Endothelial cell (in vitro differentiated cells): ENCODE data around the gene KCNJ12. TPM values are rescaled to one million over a fixed set of nuclear protein-coding genes. Genes with fewer than 3 reads are reported as not detected.

Source experiments
- DNase-seq: peaks from one replicate; pipeline ENCODE4 v3.0.0; 2021; ENCODE audit warnings: low spot score
- H3K27ac Mint-ChIP-seq: one replicate; pipeline ENCODE4 v1.8.0; 2021; ENCODE audit warnings: mixed read lengths, inconsistent platforms; ENCODE audit not compliant: unreplicated experiment
- H3K27me3 Mint-ChIP-seq: one replicate; pipeline ENCODE4 v1.8.0; 2021; ENCODE audit warnings: mild to moderate bottlenecking, moderate library complexity, mixed read lengths, inconsistent platforms; ENCODE audit not compliant: unreplicated experiment
- H3K36me3 Mint-ChIP-seq: one replicate; pipeline ENCODE4 v1.8.0; 2021; ENCODE audit warnings: mild to moderate bottlenecking, low read depth, mixed read lengths, inconsistent platforms; ENCODE audit not compliant: unreplicated experiment
- H3K4me1 Mint-ChIP-seq: one replicate; pipeline ENCODE4 v1.8.0; 2021; ENCODE audit warnings: mild to moderate bottlenecking, mixed read lengths, inconsistent platforms; ENCODE audit not compliant: unreplicated experiment
- H3K4me3 Mint-ChIP-seq: one replicate; pipeline ENCODE4 v1.8.0; 2021; ENCODE audit warnings: mild to moderate bottlenecking, mixed read lengths, inconsistent platforms; ENCODE audit not compliant: unreplicated experiment
- H3K9me3 Mint-ChIP-seq: one replicate; pipeline ENCODE4 v1.8.0; 2021; ENCODE audit warnings: mixed read lengths, inconsistent platforms; ENCODE audit not compliant: unreplicated experiment
- CTCF ChIP-seq: fragments of 200-600 bp; sonication (generic); IDR thresholded peaks from one replicate; pipeline ENCODE4 v1.5.0; 2021; ENCODE audit warnings: antibody characterized with exemption; ENCODE audit not compliant: unreplicated experiment
- total RNA-seq: library from RNA; stranded (reverse); fragmentation: NEBNext Ultra II Directional; extraction: Animal tissue kit (Norgen Biotek cat#: 25700); gene quantifications from one replicate; pipeline ENCODE4 v1.2.1, GENCODE V29; 2021; ENCODE audit not compliant: unreplicated experiment

KCNJ12 gene
- total RNA-seq, 1 donor from 2014 or later: 0.56 TPM

- H3K36me3 Mint-ChIP-seq: no peaks in the 10 kb centered on the region
- H3K9me3 Mint-ChIP-seq: no peaks in the 10 kb centered on the region
- DNase-seq: no peak
- TF ChIP-seq CTCF: no peak
- H3K4me1 Mint-ChIP-seq: no peaks in the 10 kb centered on the region
- peaks cover 14% of the 10 kb centered on the region for H3K27me3 Mint-ChIP-seq
- H3K4me3 Mint-ChIP-seq: no peak overlapping the region
- no peak overlapping the region for H3K27ac Mint-ChIP-seq
These were observed 6.7 kb downstream of the KCNJ12 start for GRCh38 chr17:21382560-21383495.

- H3K9me3 Mint-ChIP-seq: no peaks in the 10 kb centered on the region
- no peak for TF ChIP-seq CTCF
- no peak for DNase-seq
- peaks cover 12% of the 10 kb centered on the region for H3K27me3 Mint-ChIP-seq
- no peak overlapping the region for H3K4me3 Mint-ChIP-seq
- no peaks in the 10 kb centered on the region for H3K36me3 Mint-ChIP-seq
- no peak overlapping the region for H3K27ac Mint-ChIP-seq
- H3K4me1 Mint-ChIP-seq: no peaks in the 10 kb centered on the region
These were observed 9.2 kb downstream of the KCNJ12 start for GRCh38 chr17:21385281-21385845.

- Mint-ChIP-seq H3K4me1 (no peaks in the 10 kb centered on the region), H3K9me3 (no peaks in the 10 kb centered on the region), H3K27me3 (peaks cover 13% of the 10 kb centered on the region), H3K36me3 (no peaks in the 10 kb centered on the region), H3K27ac (no peak overlapping the region), H3K4me3 (no peak overlapping the region)
- DNase-seq: no peak
- TF ChIP-seq CTCF: no peak
These were observed 11.5 kb downstream of the KCNJ12 start for GRCh38 chr17:21387616-21388015.

- TF ChIP-seq CTCF: no peak
- H3K4me1 Mint-ChIP-seq: no peaks in the 10 kb centered on the region
- H3K36me3 Mint-ChIP-seq: no peaks in the 10 kb centered on the region
- H3K4me3 Mint-ChIP-seq: no peak overlapping the region
- H3K27me3 Mint-ChIP-seq: peaks cover 13% of the 10 kb centered on the region
- no peaks in the 10 kb centered on the region for H3K9me3 Mint-ChIP-seq
- H3K27ac Mint-ChIP-seq: no peak overlapping the region
- DNase-seq: no peak
These were observed 11.9 kb downstream of the KCNJ12 start for GRCh38 chr17:21388066-21388465.

- Mint-ChIP-seq H3K36me3 (no peaks in the 10 kb centered on the region), H3K27ac (no peak overlapping the region), H3K9me3 (no peaks in the 10 kb centered on the region), H3K4me1 (no peaks in the 10 kb centered on the region), H3K27me3 (peaks cover 13% of the 10 kb centered on the region), H3K4me3 (no peak overlapping the region)
- no peak for TF ChIP-seq CTCF
- no peak for DNase-seq
These were observed 12.8 kb downstream of the KCNJ12 start for GRCh38 chr17:21388944-21389343.
